Peyer's patch (tissue), 4 donors: ENCODE results near the gene NPHS1. TPM values are rescaled to one million over a fixed set of nuclear protein-coding genes. Genes with fewer than 3 reads are reported as not detected.

Source experiments
- DNase-seq, 3 donors: peaks; one replicate each; pipeline ENCODE4 v3.0.0-alpha.2; 2017 to 2019
- H3K27ac ChIP-seq, 4 donors: fragments of 200-600 bp; sonication (generic); one replicate each; pipeline ENCODE4 v1.5.1; 2016 to 2019
- H3K27me3 ChIP-seq, 2 donors: fragments of 200-600 bp; sonication (generic); one replicate each; pipeline ENCODE4 v1.5.1; 2019
- H3K36me3 ChIP-seq, 3 donors: fragments of 200-600 bp; sonication (generic); one replicate each; pipeline ENCODE4 v1.5.1; 2016 to 2019
- H3K4me1 ChIP-seq, 4 donors: fragments of 200-600 bp; sonication (generic); one replicate each; pipeline ENCODE4 v1.5.1; 2016 to 2019
- H3K4me3 ChIP-seq, 4 donors: fragments of 200-600 bp; sonication (generic); 1 replicate in 3 of 4; 2 replicates in 1 of 4; pipeline ENCODE4 v1.5.1; 2016 to 2019; ENCODE audit warnings: mild to moderate bottlenecking in 1 of 4
- H3K9me3 ChIP-seq, 4 donors: fragments of 200-600 bp; sonication (generic); one replicate each; pipeline ENCODE4 v1.5.1; 2016 to 2019; ENCODE audit warnings: mild to moderate bottlenecking in 1 of 4
- CTCF ChIP-seq, 6 experiments: fragments of 450-650 bp in 4 of 6; fragments of 200-600 bp in 2 of 6; sonication (generic) in 1 of 6; IDR thresholded peaks; one replicate each; pipeline ENCODE4 v1.5.1; 2017 to 2019; ENCODE audit warnings: antibody characterized with exemption in 6 of 6, mild to moderate bottlenecking in 3 of 6, moderate library complexity in 1 of 6
- POLR2A ChIP-seq, 2 donors: fragments of 450-650 bp; IDR thresholded peaks; one replicate each; pipeline ENCODE4 v1.5.1; 2017; ENCODE audit warnings: antibody characterized with exemption in 2 of 2, mild to moderate bottlenecking in 2 of 2, moderate library complexity in 2 of 2
- total RNA-seq, 4 donors: library from RNA; depleted of rRNA; stranded (reverse); fragments of >200 nt; gene quantifications; one replicate each; pipeline ENCODE4 v1.1.0, GENCODE V29; 2016

NPHS1 gene
- total RNA-seq, 4 donors from 2014 or later: not detected

GRCh38 chr19:35785339-35785627 is 67.0 kb downstream of the NPHS1 start:
- Histone ChIP-seq H3K9me3 (no peaks in the 10 kb centered on the region), H3K27me3 (no peaks in the 10 kb centered on the region), H3K27ac (no peak overlapping the region), H3K36me3 (peaks cover 0 to 11% (median 0%) of the 10 kb centered on the region in 3 donors), H3K4me1 (no peaks in the 10 kb centered on the region), H3K4me3 (no peak overlapping the region)
- TF ChIP-seq CTCF (IDR thresholded peaks at IDR 0.05): no peak
- TF ChIP-seq POLR2A (IDR thresholded peaks at IDR 0.05): no peak
- no peak for DNase-seq

- no peaks in the 10 kb centered on the region for H3K9me3 ChIP-seq
- H3K27me3 ChIP-seq: no peaks in the 10 kb centered on the region
- H3K36me3 ChIP-seq: peaks cover 0 to 11% (median 0%) of the 10 kb centered on the region in 3 donors
- no peak for DNase-seq
- no peak overlapping the region for H3K27ac ChIP-seq
- no peak for TF ChIP-seq POLR2A (IDR thresholded peaks at IDR 0.05)
- no peak for TF ChIP-seq CTCF (IDR thresholded peaks at IDR 0.05)
- H3K4me3 ChIP-seq: no peak overlapping the region
- no peaks in the 10 kb centered on the region for H3K4me1 ChIP-seq
Measured at GRCh38 chr19:35784503-35785338, 67.6 kb downstream of the NPHS1 start.

GRCh38 chr19:35783469-35784434 is 68.6 kb downstream of the NPHS1 start:
- Histone ChIP-seq H3K36me3 (peaks cover 0 to 11% (median 0%) of the 10 kb centered on the region in 3 donors), H3K4me3 (no peak overlapping the region), H3K9me3 (no peaks in the 10 kb centered on the region), H3K27me3 (no peaks in the 10 kb centered on the region), H3K27ac (no peak overlapping the region), H3K4me1 (no peaks in the 10 kb centered on the region)
- DNase-seq: peak in 1 of 3 donors; percentile 40
- TF ChIP-seq POLR2A (IDR thresholded peaks at IDR 0.05) (no peak), CTCF (IDR thresholded peaks at IDR 0.05) (no peak)

GRCh38 chr19:35782589-35782988 is 69.7 kb downstream of the NPHS1 start:
- no peak overlapping the region for H3K27ac ChIP-seq
- no peaks in the 10 kb centered on the region for H3K27me3 ChIP-seq
- DNase-seq: no peak
- H3K9me3 ChIP-seq: no peaks in the 10 kb centered on the region
- H3K36me3 ChIP-seq: peaks cover 0 to 11% (median 0%) of the 10 kb centered on the region in 3 donors
- TF ChIP-seq POLR2A (IDR thresholded peaks at IDR 0.05): no peak
- TF ChIP-seq CTCF (IDR thresholded peaks at IDR 0.05): no peak
- H3K4me3 ChIP-seq: no peak overlapping the region
- no peaks in the 10 kb centered on the region for H3K4me1 ChIP-seq

- Histone ChIP-seq H3K4me1 (no peaks in the 10 kb centered on the region), H3K36me3 (peaks cover 0 to 11% (median 0%) of the 10 kb centered on the region in 3 donors), H3K9me3 (no peaks in the 10 kb centered on the region), H3K4me3 (no peak overlapping the region), H3K27ac (no peak overlapping the region), H3K27me3 (no peaks in the 10 kb centered on the region)
- TF ChIP-seq CTCF (IDR thresholded peaks at IDR 0.05): no peak
- TF ChIP-seq POLR2A (IDR thresholded peaks at IDR 0.05): no peak
- DNase-seq: no peak
Measured at GRCh38 chr19:35781650-35782049, 70.7 kb downstream of the NPHS1 start.
